Endothelial cell of umbilical vein (primary cell): ENCODE data around the gene PTPRD. TPM values are rescaled to one million over a fixed set of nuclear protein-coding genes. Genes with fewer than 3 reads are reported as not detected.

Source experiments
- BruUV-seq: library from RNA; stranded (reverse); fragments of 400-500 nt; replicated peaks from 2 replicates; lab custom pipeline; 2021; lab: Mats Ljungman, UMichigan
- CTCF ChIA-PET: fragments of 300-600, 350-600 bp; sonication (Branson Sonifier 250); formaldehyde crosslinking; loops from one replicate; lab custom pipeline; 2021; ENCODE audit warnings: antibody characterized with exemption, inconsistent platforms; lab: Charles Lee
- POLR2A ChIA-PET: fragments of 300-600, 350-600 bp; sonication (Branson Sonifier 250); formaldehyde crosslinking; loops from one replicate; lab custom pipeline; 2021; ENCODE audit warnings: antibody characterized with exemption, inconsistent platforms; lab: Charles Lee
- DNase-seq: peaks from one replicate; pipeline ENCODE4 v3.0.0-alpha.2; 2011; ENCODE audit warnings: low read depth, low spot score
- FAIRE-seq: peaks from 2 replicates; lab custom pipeline; 2011; peaks lifted over from hg19 to GRCh38; lab: Jason Lieb, UNC
- H2AFZ ChIP-seq: 2 replicates; pipeline ENCODE4 v1.6.0; 2012; ENCODE audit warnings: low read depth, low read length, control low read depth, inconsistent platforms
- H3K27ac ChIP-seq: 2 replicates; pipeline ENCODE4 v1.5.1; 2011; ENCODE audit warnings: low read depth, mild to moderate bottlenecking, control low read depth, low read length, moderate library complexity; ENCODE audit not compliant: insufficient read depth
- H3K27me3 ChIP-seq, 2 experiments: 2 replicates each; pipeline versions ENCODE4 v1.6.0 to v1.6.1; 2011; ENCODE audit warnings: low read length in 2 of 2, mixed read lengths in 1 of 2; ENCODE audit not compliant: control insufficient read depth in 2 of 2, insufficient read depth in 2 of 2
- H3K36me3 ChIP-seq, 2 experiments: 2 replicates in 1 of 2; 3 replicates in 1 of 2; pipeline ENCODE4 v1.5.1; 2011; ENCODE audit warnings: low read length in 2 of 2, mild to moderate bottlenecking in 1 of 2, moderate library complexity in 1 of 2; ENCODE audit not compliant: control insufficient read depth in 2 of 2, insufficient read depth in 2 of 2; ENCODE audit errors: extremely low read depth in 1 of 2
- H3K4me1 ChIP-seq: 3 replicates; pipeline ENCODE4 v1.5.1; 2011; ENCODE audit warnings: mild to moderate bottlenecking, low read length; ENCODE audit not compliant: control insufficient read depth, insufficient read depth; ENCODE audit errors: extremely low read depth
- H3K4me2 ChIP-seq: 2 replicates; pipeline ENCODE4 v1.6.1; 2011; ENCODE audit warnings: low read length, control low read depth, mixed read lengths; ENCODE audit not compliant: insufficient read depth
- H3K4me3 ChIP-seq, 3 experiments: fragments of 200-600 bp in 1 of 3; sonication (generic), shearing (Covaris generic) in 1 of 3; replicated peaks in 1 of 3; 2 replicates each; pipeline ENCODE4 v1.5.1; 2011 to 2016; ENCODE audit warnings: control low read depth in 3 of 3, low read length in 3 of 3, mild to moderate bottlenecking in 2 of 3, inconsistent platforms in 1 of 3, low read depth in 1 of 3, moderate library complexity in 1 of 3; ENCODE audit not compliant: insufficient read depth in 1 of 3
- H3K79me2 ChIP-seq: 2 replicates; pipeline ENCODE4 v1.6.0; 2012; ENCODE audit warnings: low read length, inconsistent platforms; ENCODE audit not compliant: control insufficient read depth, insufficient read depth
- H3K9ac ChIP-seq: replicated peaks from 2 replicates; pipeline ENCODE3; 2011; ENCODE audit warnings: low read length, control low read depth; ENCODE audit not compliant: insufficient read depth; ENCODE audit errors: extremely low read depth
- H3K9me1 ChIP-seq: replicated peaks from 3 replicates; pipeline ENCODE4 v1.6.0; 2011; ENCODE audit warnings: mild to moderate bottlenecking, low read length; ENCODE audit not compliant: control insufficient read depth, insufficient read depth; ENCODE audit errors: extremely low read depth
- H3K9me3 ChIP-seq: replicated peaks from 2 replicates; pipeline ENCODE4 v1.5.1; 2012; ENCODE audit warnings: low read length, inconsistent platforms; ENCODE audit not compliant: control insufficient read depth, insufficient read depth
- H4K20me1 ChIP-seq: replicated peaks from 2 replicates; pipeline ENCODE3; 2011; ENCODE audit warnings: mild to moderate bottlenecking, low read length; ENCODE audit not compliant: control insufficient read depth, insufficient read depth; ENCODE audit errors: extremely low read depth
- CTCF ChIP-seq, 2 donors: IDR thresholded peaks; 1 replicate in 1 of 2; 2 replicates in 1 of 2; pipeline ENCODE4 v1.5.1; 2011; ENCODE audit warnings: low read length in 2 of 2, mild to moderate bottlenecking in 2 of 2, moderate library complexity in 2 of 2, control low read depth in 1 of 2, inconsistent platforms in 1 of 2, low read depth in 1 of 2; ENCODE audit not compliant: insufficient read depth in 1 of 2; ENCODE audit errors: extremely low read depth in 1 of 2
- EZH2 ChIP-seq: IDR thresholded peaks from 2 replicates; pipeline ENCODE4 v1.6.1; 2012; ENCODE audit warnings: borderline replicate concordance, low read depth, mild to moderate bottlenecking, moderate library complexity, low read length, inconsistent platforms; ENCODE audit not compliant: severe bottlenecking
- FOS ChIP-seq: IDR thresholded peaks from 2 replicates; pipeline ENCODE4 v1.6.1; 2011; ENCODE audit warnings: mild to moderate bottlenecking, low read length, moderate library complexity, borderline replicate concordance; ENCODE audit not compliant: insufficient read depth
- GATA2 ChIP-seq: IDR thresholded peaks from 2 replicates; pipeline ENCODE4 v1.7.0; 2011; ENCODE audit warnings: low read depth, mild to moderate bottlenecking, moderate library complexity, mixed read lengths, low read length; ENCODE audit not compliant: insufficient read length, insufficient read depth
- JUN ChIP-seq: IDR thresholded peaks from 2 replicates; pipeline ENCODE4 v1.6.1; 2011; ENCODE audit warnings: borderline replicate concordance, low read depth; ENCODE audit not compliant: insufficient read length, insufficient read depth
- MYC ChIP-seq: IDR thresholded peaks from one replicate; pipeline ENCODE4 v1.6.1; 2011; ENCODE audit warnings: mild to moderate bottlenecking, low read depth, low read length
- POLR2A ChIP-seq: IDR thresholded peaks from 2 replicates; pipeline ENCODE4 v1.6.1; 2012; ENCODE audit warnings: low read depth, mild to moderate bottlenecking, control low read depth, low read length
- POLR2AphosphoS5 ChIP-seq: IDR thresholded peaks from 2 replicates; pipeline ENCODE4 v1.6.1; 2012; ENCODE audit warnings: low read depth, mild to moderate bottlenecking, control low read depth, low read length, moderate library complexity; ENCODE audit not compliant: insufficient read depth
- dilution Hi-C: fragments of 300-500 bp; cut with MboI; formaldehyde crosslinking; loops from one replicate; pipeline ENCODE4 v1.15.0; 2019; ENCODE audit warnings: low sequenced_read_pairs; ENCODE audit not compliant: extremely low pct_ligation_motif_present
- intact Hi-C: fragments of 100-400 bp; cut with micrococcal nuclease; formaldehyde crosslinking; loops from one replicate; pipeline ENCODE4 v1.10.0; 2022
- polyA plus RNA-seq, 4 experiments: library from polyadenylated mRNA; depleted of rRNA in 3 of 4; stranded (reverse) in 3 of 4; unstranded in 1 of 4; fragments of >200 nt; gene quantifications; 2 replicates each; pipeline versions ENCODE4 v1.2.1 to v1.2.3, GENCODE V29; 2011 to 2012; ENCODE audit warnings: missing spikeins in 1 of 4
- total RNA-seq: library from RNA; stranded (reverse); gene quantifications from 2 replicates; pipeline ENCODE4 v1.2.3, GENCODE V29; 2021
- TF ChIP-seq, protein P1 (sequence below): IDR thresholded peaks from 2 replicates; pipeline ENCODE4 v1.6.1; 2011; ENCODE audit not compliant: insufficient read depth, insufficient read length

PTPRD gene
- total and polyA plus RNA-seq, 2 donors (not counting 3 experiments of a cell fraction or from before 2014, with no cell fraction given) = 5.5 to 5.7 TPM

- intact Hi-C loops = no loop called here
- dilution Hi-C loops = no loop called here
- no peaks in the 10 kb centered on the region for H3K79me2 ChIP-seq
- POLR2A ChIA-PET = no interaction called here
- no peaks in the 10 kb centered on the region for H3K9me1 ChIP-seq
- FAIRE-seq (no peak), DNase-seq (no peak)
- CTCF ChIA-PET = no interaction called here
- no peak overlapping the region for H3K27ac ChIP-seq
- no peaks in the 10 kb centered on the region for H3K9me3 ChIP-seq
- H3K9ac ChIP-seq = no peak overlapping the region
- no TSS peak for BruUV-seq
- H3K36me3 ChIP-seq = no peaks in the 10 kb centered on the region
- H2AFZ ChIP-seq = no peak overlapping the region
- no peak overlapping the region for H3K4me2 ChIP-seq
- no peaks in the 10 kb centered on the region for H3K4me1 ChIP-seq
- TF ChIP-seq POLR2AphosphoS5 = no peak
- no peak for TF ChIP-seq MYC
- TF ChIP-seq FOS = no peak
- TF ChIP-seq EZH2 = no peak
- no peak for TF ChIP-seq CTCF (IDR thresholded peaks at IDR 0.05; ENCODE audit: extremely low read depth in 1 of 2, insufficient read depth in 1 of 2, low read depth in 1 of 2, low read length in 2 of 2)
- TF ChIP-seq POLR2A = no peak
- H4K20me1 ChIP-seq = no peaks in the 10 kb centered on the region
- H3K27me3 ChIP-seq = no peaks in the 10 kb centered on the region
- H3K4me3 ChIP-seq = no peak overlapping the region
Observed at GRCh38 chr9:9521033-9521779, 1091.6 kb downstream of the PTPRD start.

GRCh38 chr9:9504869-9505268, 1107.9 kb downstream of the PTPRD start:
- intact Hi-C loops = no loop called here
- no peaks in the 10 kb centered on the region for H4K20me1 ChIP-seq
- no peaks in the 10 kb centered on the region for H3K9me3 ChIP-seq
- FAIRE-seq = no peak
- no peak for TF ChIP-seq POLR2A
- no peak for TF ChIP-seq CTCF (IDR thresholded peaks at IDR 0.05; ENCODE audit: extremely low read depth in 1 of 2, insufficient read depth in 1 of 2, low read depth in 1 of 2, low read length in 2 of 2)
- no peak for TF ChIP-seq MYC
- no peak for TF ChIP-seq POLR2AphosphoS5
- TF ChIP-seq FOS = no peak
- TF ChIP-seq EZH2 = no peak
- no peak for TF ChIP-seq JUN
- no peak for TF ChIP-seq GATA2
- TF ChIP-seq, protein P1, sequence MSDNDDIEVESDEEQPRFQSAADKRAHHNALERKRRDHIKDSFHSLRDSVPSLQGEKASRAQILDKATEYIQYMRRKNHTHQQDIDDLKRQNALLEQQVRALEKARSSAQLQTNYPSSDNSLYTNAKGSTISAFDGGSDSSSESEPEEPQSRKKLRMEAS = no peak
- H3K9me1 ChIP-seq = no peaks in the 10 kb centered on the region
- H3K4me3 ChIP-seq = no peak overlapping the region
- no peaks in the 10 kb centered on the region for H3K4me1 ChIP-seq
- H3K9ac ChIP-seq = no peak overlapping the region
- H3K36me3 ChIP-seq = no peaks in the 10 kb centered on the region
- ChIA-PET CTCF (no interaction called here), POLR2A (no interaction called here)
- no peak overlapping the region for H2AFZ ChIP-seq
- no peak overlapping the region for H3K27ac ChIP-seq
- no peak for DNase-seq
- no peaks in the 10 kb centered on the region for H3K27me3 ChIP-seq
- no peak overlapping the region for H3K4me2 ChIP-seq
- H3K79me2 ChIP-seq = no peaks in the 10 kb centered on the region
- dilution Hi-C loops = no loop called here
- no TSS peak for BruUV-seq
